Kidney (tissue), 14 donors: ENCODE results near the gene NABP1. TPM values are rescaled to one million over a fixed set of nuclear protein-coding genes. Genes with fewer than 3 reads are reported as not detected.
A peak's percentile ranks its signal among the peaks of the same experiment; 100 is the strongest.

Experiments used
- DNase-seq, 5 donors: peaks; one replicate each; pipeline ENCODE4 v3.0.0-alpha.2; 2013 to 2020
- FAIRE-seq: peaks from 2 replicates; lab custom pipeline; 2012; peaks lifted over from hg19 to GRCh38; lab: Jason Lieb, UNC
- H3K27ac ChIP-seq, 2 donors: one replicate each; pipeline ENCODE4 v1.7.0; 2013; ENCODE audit warnings: low read depth in 2 of 2, low read length in 2 of 2, inconsistent platforms in 1 of 2
- H3K27me3 ChIP-seq: one replicate; pipeline ENCODE4 v1.7.1; 2013; ENCODE audit warnings: low read length, inconsistent platforms; ENCODE audit not compliant: control insufficient read depth, insufficient read depth
- H3K36me3 ChIP-seq, 3 donors: one replicate each; pipeline versions ENCODE4 v1.7.0 to v1.7.1; 2013; ENCODE audit warnings: low read length in 3 of 3, control low read depth in 1 of 3, inconsistent platforms in 1 of 3; ENCODE audit not compliant: insufficient read depth in 3 of 3, control insufficient read depth in 2 of 3
- H3K4me1 ChIP-seq, 3 donors: one replicate each; pipeline versions ENCODE4 v1.7.0 to v1.7.1; 2013; ENCODE audit warnings: low read length in 3 of 3, inconsistent platforms in 1 of 3, low read depth in 1 of 3; ENCODE audit not compliant: control insufficient read depth in 2 of 3, insufficient read depth in 2 of 3
- H3K4me3 ChIP-seq, 3 donors: one replicate each; pipeline versions ENCODE4 v1.7.0 to v1.8.1; 2013; ENCODE audit warnings: low read length in 3 of 3, control low read depth in 1 of 3, inconsistent platforms in 1 of 3
- H3K9ac ChIP-seq, 3 donors: one replicate each; pipeline versions ENCODE4 v1.7.0 to v1.7.1; 2013; ENCODE audit warnings: low read length in 3 of 3, control low read depth in 1 of 3, inconsistent platforms in 1 of 3
- H3K9me3 ChIP-seq, 3 donors: one replicate each; pipeline versions ENCODE4 v1.7.0 to v1.7.1; 2013; ENCODE audit warnings: low read length in 3 of 3, control low read depth in 1 of 3, inconsistent platforms in 1 of 3; ENCODE audit not compliant: control insufficient read depth in 2 of 3, insufficient read depth in 1 of 3
- CTCF ChIP-seq: IDR thresholded peaks from 3 replicates; pipeline ENCODE4 v1.5.1; 2012; ENCODE audit warnings: mild to moderate bottlenecking, moderate library complexity, borderline replicate concordance; ENCODE audit not compliant: insufficient read depth; ENCODE audit errors: extremely low read depth
- intact Hi-C: fragments of 100-400 bp; cut with DNase I; formaldehyde crosslinking; loops from one replicate; pipeline ENCODE4 v1.11.1; 2022
- polyA plus RNA-seq: library from polyadenylated mRNA; stranded (reverse); fragments of 350-450 nt; fragmentation: Illumina TruSeq; extraction: RNeasy Lipid Tissue Mini Kit (QIAGEN cat#74804); gene quantifications from one replicate; pipeline ENCODE4 v1.2.3, GENCODE V29; 2014; ENCODE audit warnings: low read depth, low replicate concordance; ENCODE audit not compliant: insufficient read depth
- total RNA-seq: library from RNA; stranded (reverse); fragmentation: NEBNext Ultra II Directional; extraction: Animal tissue kit (Norgen Biotek cat#: 25700); gene quantifications from one replicate; pipeline ENCODE4 v1.2.1, GENCODE V29; 2021
- donor health status: control.
- donor health status: control.
- donor health status: control.
- donor health status: control.
- donor health status: control.
- donor health status: DM: yes; HTN: yes; CAD: no.
- donor health status: Normal renal cell carcinoma (clear cell type).

Gene NABP1
- total and polyA plus RNA-seq, 2 donors from 2014 or later: 9.6 to 39.7 TPM

DNA sequence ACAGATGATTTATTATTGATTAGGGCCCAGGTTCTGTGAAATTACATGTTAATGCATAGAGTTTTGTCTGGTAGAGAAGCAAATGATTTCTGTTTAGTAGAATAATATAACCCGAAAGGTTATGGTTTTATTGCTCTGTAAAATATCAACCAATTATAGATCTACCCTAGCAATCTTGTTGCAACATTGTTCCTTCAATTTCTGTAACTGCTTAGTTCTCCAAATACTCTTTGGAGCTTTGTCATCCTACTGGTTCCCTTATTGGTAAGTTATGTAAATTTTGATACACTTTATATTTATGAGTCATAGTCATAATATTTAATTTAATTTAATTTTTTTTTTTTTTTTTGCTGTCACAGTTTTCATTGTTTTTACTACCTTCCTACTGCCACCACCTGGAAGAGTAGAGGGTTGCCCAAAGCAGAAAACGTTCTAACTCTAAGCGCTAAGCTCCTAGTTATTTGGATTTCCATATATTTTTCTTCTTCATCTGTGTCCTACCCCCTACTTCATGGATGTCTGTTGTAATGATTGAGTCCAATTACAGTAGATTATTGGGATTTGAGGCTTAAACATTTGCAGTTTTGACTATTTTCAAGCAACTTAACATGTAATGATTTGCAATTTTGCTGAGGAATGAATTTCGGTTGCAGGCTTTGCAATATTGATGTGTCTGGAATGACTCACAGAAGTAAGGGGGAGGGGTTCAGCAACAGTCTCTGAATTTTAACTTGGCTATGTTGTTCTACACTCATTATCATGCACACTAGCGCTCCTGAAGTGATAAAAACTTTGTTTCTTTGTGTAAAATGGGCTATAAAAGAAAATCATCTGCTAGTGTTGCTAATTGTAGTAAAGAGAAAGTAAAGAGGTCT, 51.1 kb downstream of the NABP1 start:
- H3K36me3 ChIP-seq: no peaks in the 10 kb centered on the region
- TF ChIP-seq CTCF: no peak
- H3K9me3 ChIP-seq: no peaks in the 10 kb centered on the region
- no peak for FAIRE-seq
- no peak overlapping the region for H3K9ac ChIP-seq
- intact Hi-C loops: no loop called here
- H3K27me3 ChIP-seq: no peaks in the 10 kb centered on the region
- no peaks in the 10 kb centered on the region for H3K4me1 ChIP-seq
- no peak overlapping the region for H3K27ac ChIP-seq
- DNase-seq: no peak
- no peak overlapping the region for H3K4me3 ChIP-seq

GRCh38 chr2:191730263-191730662, 52.3 kb downstream of the NABP1 start:
- TF ChIP-seq CTCF: no peak
- no peak overlapping the region for H3K9ac ChIP-seq
- FAIRE-seq: no peak

More at GRCh38 chr2:191730263-191730662, 52.3 kb downstream of the NABP1 start:
- H3K4me1 ChIP-seq: no peaks in the 10 kb centered on the region
- H3K9me3 ChIP-seq: no peaks in the 10 kb centered on the region
- H3K27me3 ChIP-seq: no peaks in the 10 kb centered on the region
- no peak overlapping the region for H3K4me3 ChIP-seq
- H3K27ac ChIP-seq: no peak overlapping the region
- no peaks in the 10 kb centered on the region for H3K36me3 ChIP-seq
- intact Hi-C loops: no loop called here
- peak in 2 of 5 donors; percentile 18 to 20 for DNase-seq

Other genes with a start within 250 kb of the NABP1 start
- gene CAVIN2, start 169.0 kb downstream of the NABP1 start, total RNA-seq: 55.0 TPM
- gene CAVIN2, start 169.0 kb downstream of the NABP1 start, polyA plus RNA-seq: 17.9 TPM